PC-3 (cell line): Measurements from ENCODE around the gene LYRM1. TPM values are rescaled to one million over a fixed set of nuclear protein-coding genes. Genes with fewer than 3 reads are reported as not detected.

Experiments used
- ATAC-seq: fragments of 200-7000 bp; cut with Tn5 transposase; 2 replicates; pipeline ENCODE4 v1.9.1; 2020; ENCODE audit warnings: mild to moderate bottlenecking, moderate library complexity
- BruUV-seq: library from RNA; stranded (reverse); fragments of 400-500 nt; replicated peaks from 2 replicates; lab custom pipeline; 2021; lab: Mats Ljungman, UMichigan
- CTCF ChIA-PET: fragments of 300-600 bp; sonication (Branson Sonifier 250); formaldehyde crosslinking; loops from one replicate; lab custom pipeline; 2022; ENCODE audit warnings: antibody characterized with exemption; lab: Charles Lee
- POLR2A ChIA-PET: fragments of 300-600 bp; sonication (Branson Sonifier 250); formaldehyde crosslinking; loops from one replicate; lab custom pipeline; 2022; ENCODE audit warnings: antibody characterized with exemption; ENCODE audit not compliant: unreplicated experiment; lab: Charles Lee
- DNase-seq: peaks from one replicate; pipeline ENCODE4 v3.0.0-alpha.2; 2015
- H2AFZ ChIP-seq: fragments of 300-600 bp; sonication (generic); 2 replicates; pipeline ENCODE4 v1.6.0; 2016; ENCODE audit warnings: antibody characterized with exemption, low read length
- H3F3A ChIP-seq: fragments of 300-600 bp; sonication (generic); one replicate; pipeline ENCODE4 v1.6.0; 2017; ENCODE audit warnings: antibody characterized with exemption, low read length, control low read depth, mild to moderate bottlenecking; ENCODE audit not compliant: unreplicated experiment
- H3K27ac ChIP-seq: fragments of 300-600 bp; sonication (generic); 2 replicates; pipeline ENCODE4 v1.5.1; 2016; ENCODE audit warnings: mild to moderate bottlenecking, low read length
- H3K27me3 ChIP-seq: fragments of 300-600 bp; sonication (generic); 2 replicates; pipeline ENCODE4 v1.6.1; 2016; ENCODE audit warnings: low read length, mixed read lengths
- H3K36me3 ChIP-seq: fragments of 300-600 bp; sonication (generic); 2 replicates; pipeline ENCODE4 v1.6.1; 2016; ENCODE audit warnings: low read depth, mixed run types, low read length, mixed read lengths
- H3K4me1 ChIP-seq: fragments of 300-600 bp; sonication (generic); 2 replicates; pipeline ENCODE4 v1.5.1; 2016; ENCODE audit warnings: low read length; ENCODE audit not compliant: insufficient read depth
- H3K4me2 ChIP-seq: fragments of 300-600 bp; sonication (generic); 2 replicates; pipeline ENCODE4 v1.6.0; 2016; ENCODE audit warnings: low read length
- H3K4me3 ChIP-seq: fragments of 300-600 bp; sonication (generic); 2 replicates; pipeline ENCODE4 v1.5.1; 2016; ENCODE audit warnings: mild to moderate bottlenecking, low read length, mixed read lengths
- H3K79me2 ChIP-seq: fragments of 300-600 bp; sonication (generic); 2 replicates; pipeline ENCODE4 v1.6.1; 2017; ENCODE audit warnings: low read length, mixed read lengths
- H3K9ac ChIP-seq: fragments of 300-600 bp; sonication (generic); 2 replicates; pipeline ENCODE4 v1.6.0; 2016; ENCODE audit warnings: mild to moderate bottlenecking, low read length
- H3K9me2 ChIP-seq: fragments of 300-600 bp; sonication (generic); replicated peaks from 2 replicates; pipeline ENCODE4 v1.6.1; 2016; ENCODE audit warnings: mixed run types, low read length, mixed read lengths
- H3K9me3 ChIP-seq: fragments of 300-600 bp; sonication (generic); 2 replicates; pipeline ENCODE4 v1.6.1; 2016; ENCODE audit warnings: low read length, mixed read lengths
- H4K20me1 ChIP-seq: fragments of 300-600 bp; sonication (generic); 2 replicates; pipeline ENCODE4 v1.6.1; 2016; ENCODE audit warnings: low read length, mixed read lengths
- EZH2 ChIP-seq: fragments of 300-600 bp; sonication (generic); IDR thresholded peaks from one replicate; pipeline ENCODE4 v1.6.1; 2017; ENCODE audit warnings: antibody characterized with exemption, mild to moderate bottlenecking, low read length; ENCODE audit not compliant: unreplicated experiment
- EZH2phosphoT487 ChIP-seq: fragments of 300-600 bp; sonication (generic); IDR thresholded peaks from 2 replicates; pipeline ENCODE4 v1.6.1; 2018; ENCODE audit warnings: mild to moderate bottlenecking, antibody characterized with exemption, low read length, borderline replicate concordance
- intact Hi-C: fragments of 100-400 bp; cut with micrococcal nuclease; formaldehyde crosslinking; loops from 2 replicates; pipeline ENCODE4 v1.9.0; 2023
- total RNA-seq: library from RNA; depleted of rRNA; stranded (reverse); fragments of >200 nt; gene quantifications from 2 replicates; pipeline ENCODE4 v1.2.3, GENCODE V29; 2014
- TF ChIP-seq, protein P1 (sequence below): fragments of 300-600 bp; sonication (generic); conservative IDR thresholded peaks from 2 replicates; pipeline ENCODE4 v1.5.1; 2017; ENCODE audit warnings: antibody characterized with exemption, low read depth, mild to moderate bottlenecking, low read length

LYRM1 gene
- total RNA-seq, 1 experiment from 2014 or later, result 35.1 TPM

DNA sequence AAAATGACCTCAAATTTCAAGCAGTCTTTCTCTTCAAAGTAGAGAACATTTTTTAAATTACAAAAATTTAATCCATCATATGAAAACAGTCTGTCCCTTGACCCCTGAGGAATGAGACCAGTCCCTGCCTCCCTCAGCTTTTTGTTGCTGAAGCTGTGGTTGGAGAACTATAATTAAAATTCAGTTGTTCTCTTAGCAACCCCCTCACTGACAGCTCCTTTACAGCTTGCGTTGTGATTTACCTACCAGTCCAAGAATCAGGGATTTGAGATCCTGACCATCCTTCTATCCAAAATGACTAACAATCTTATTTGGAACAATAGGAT, 29.8 kb downstream of the LYRM1 start:
- Histone ChIP-seq H3K4me3 (no peak overlapping the region), H3K36me3 (no peaks in the 10 kb centered on the region), H3K4me2 (no peak overlapping the region), H2AFZ (no peak overlapping the region), H3K4me1 (no peaks in the 10 kb centered on the region), H3K9me3 (no peaks in the 10 kb centered on the region), H3F3A (no peaks in the 10 kb centered on the region), H3K27me3 (no peaks in the 10 kb centered on the region), H3K79me2 (no peaks in the 10 kb centered on the region), H3K9me2 (no peaks in the 10 kb centered on the region), H3K9ac (no peak overlapping the region), H4K20me1 (no peaks in the 10 kb centered on the region), H3K27ac (no peak overlapping the region)
- ChIA-PET CTCF (no interaction called here), POLR2A (interaction anchor here (0.7 kb wide), 1 partner anchor 31 kb away, joined by 4 read pairs; no protein-coding TSS in a partner anchor)
- intact Hi-C loops, result no loop called here
- no TSS peak for BruUV-seq
- ATAC-seq (no peak), DNase-seq (no peak)
- no peak for TF ChIP-seq EZH2phosphoT487
- TF ChIP-seq, protein P1, sequence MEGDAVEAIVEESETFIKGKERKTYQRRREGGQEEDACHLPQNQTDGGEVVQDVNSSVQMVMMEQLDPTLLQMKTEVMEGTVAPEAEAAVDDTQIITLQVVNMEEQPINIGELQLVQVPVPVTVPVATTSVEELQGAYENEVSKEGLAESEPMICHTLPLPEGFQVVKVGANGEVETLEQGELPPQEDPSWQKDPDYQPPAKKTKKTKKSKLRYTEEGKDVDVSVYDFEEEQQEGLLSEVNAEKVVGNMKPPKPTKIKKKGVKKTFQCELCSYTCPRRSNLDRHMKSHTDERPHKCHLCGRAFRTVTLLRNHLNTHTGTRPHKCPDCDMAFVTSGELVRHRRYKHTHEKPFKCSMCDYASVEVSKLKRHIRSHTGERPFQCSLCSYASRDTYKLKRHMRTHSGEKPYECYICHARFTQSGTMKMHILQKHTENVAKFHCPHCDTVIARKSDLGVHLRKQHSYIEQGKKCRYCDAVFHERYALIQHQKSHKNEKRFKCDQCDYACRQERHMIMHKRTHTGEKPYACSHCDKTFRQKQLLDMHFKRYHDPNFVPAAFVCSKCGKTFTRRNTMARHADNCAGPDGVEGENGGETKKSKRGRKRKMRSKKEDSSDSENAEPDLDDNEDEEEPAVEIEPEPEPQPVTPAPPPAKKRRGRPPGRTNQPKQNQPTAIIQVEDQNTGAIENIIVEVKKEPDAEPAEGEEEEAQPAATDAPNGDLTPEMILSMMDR, result no peak

DNA sequence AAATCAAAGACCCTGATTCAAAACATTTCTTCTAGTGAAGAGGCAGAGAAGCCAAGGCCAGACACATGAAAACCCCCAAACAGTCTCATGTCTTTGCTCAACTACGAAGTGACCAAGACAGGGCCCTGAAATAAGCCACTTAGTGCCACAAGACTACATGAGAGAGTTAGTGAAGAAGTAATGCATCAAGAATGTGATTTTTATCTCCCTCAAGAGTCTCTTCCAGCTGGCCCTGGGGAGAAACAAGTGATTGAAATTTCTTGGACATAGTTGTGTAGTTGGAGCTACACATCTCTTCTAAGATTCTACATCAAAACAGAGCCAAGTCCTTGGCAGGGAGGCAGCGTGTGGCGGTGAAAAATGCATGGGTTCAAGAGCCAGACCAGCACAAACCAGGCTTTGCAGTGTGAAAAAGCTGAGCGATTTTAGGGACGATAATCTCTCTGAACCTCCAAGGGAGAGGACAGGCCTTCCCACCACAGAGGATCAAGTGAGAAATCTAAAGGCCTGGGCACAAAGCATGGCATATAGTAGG, 30.6 kb downstream of the LYRM1 start:
- intact Hi-C loops, result no loop called here

DNA sequence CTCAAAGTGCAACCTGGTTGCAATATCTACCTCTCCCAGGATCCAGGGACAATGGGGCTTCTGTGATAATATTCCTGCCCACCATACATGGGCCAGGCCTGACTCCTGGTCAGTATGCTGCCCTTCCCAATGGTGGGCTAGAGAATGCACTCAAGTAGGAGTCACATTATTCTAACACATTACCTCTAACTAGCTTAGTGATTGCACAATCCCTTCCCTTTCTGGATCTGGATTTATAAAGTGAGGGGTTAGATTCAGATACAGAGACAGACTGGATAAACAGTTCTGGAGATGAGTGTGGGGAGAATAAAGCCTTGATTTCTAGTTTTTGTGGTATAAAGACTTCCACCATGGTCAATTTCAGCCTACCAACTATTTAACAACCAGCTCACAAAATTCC, 33.0 kb downstream of the LYRM1 start:
- DNase-seq, result no peak
- ChIA-PET CTCF (no interaction called here), POLR2A (no interaction called here)
- H2AFZ ChIP-seq, result no peak overlapping the region
- ATAC-seq, result no peak
- no peak overlapping the region for H3K27ac ChIP-seq
- H3K9me3 ChIP-seq, result no peaks in the 10 kb centered on the region
- H3K79me2 ChIP-seq, result no peaks in the 10 kb centered on the region
- H3K4me1 ChIP-seq, result peaks cover 12% of the 10 kb centered on the region
- no peaks in the 10 kb centered on the region for H3K9me2 ChIP-seq
- no peaks in the 10 kb centered on the region for H3K27me3 ChIP-seq
- H3K36me3 ChIP-seq, result no peaks in the 10 kb centered on the region
- intact Hi-C loops, result no loop called here
- H3K4me2 ChIP-seq, result no peak overlapping the region
- H3K4me3 ChIP-seq, result no peak overlapping the region
- no peaks in the 10 kb centered on the region for H4K20me1 ChIP-seq
- no peaks in the 10 kb centered on the region for H3F3A ChIP-seq
- TF ChIP-seq, protein P1, result no peak
- no peak for TF ChIP-seq EZH2phosphoT487
- no peak for TF ChIP-seq EZH2
- BruUV-seq, result no TSS peak
- no peak overlapping the region for H3K9ac ChIP-seq

More for the DNA sequence above, 30.6 kb downstream of the LYRM1 start:
- no peak overlapping the region for H3K4me3 ChIP-seq
- no peak overlapping the region for H3K4me2 ChIP-seq
- BruUV-seq, result no TSS peak
- ChIA-PET POLR2A (interaction anchor here (0.7 kb wide), 1 partner anchor 32 kb away, joined by 4 read pairs; no protein-coding TSS in a partner anchor), CTCF (no interaction called here)
- no peak for TF ChIP-seq EZH2phosphoT487
- TF ChIP-seq EZH2, result no peak
- TF ChIP-seq, protein P1, result no peak
- ATAC-seq, result no peak
- H3K9me3 ChIP-seq, result no peaks in the 10 kb centered on the region
- no peaks in the 10 kb centered on the region for H3K4me1 ChIP-seq
- no peaks in the 10 kb centered on the region for H3K79me2 ChIP-seq
- H3F3A ChIP-seq, result no peaks in the 10 kb centered on the region
- no peak overlapping the region for H3K27ac ChIP-seq
- no peak overlapping the region for H2AFZ ChIP-seq
- no peaks in the 10 kb centered on the region for H3K36me3 ChIP-seq
- H4K20me1 ChIP-seq, result no peaks in the 10 kb centered on the region
- H3K27me3 ChIP-seq, result no peaks in the 10 kb centered on the region
- H3K9ac ChIP-seq, result no peak overlapping the region
- no peaks in the 10 kb centered on the region for H3K9me2 ChIP-seq
- DNase-seq, result no peak
